Esophagus (tissue), 2 donors: ENCODE results near the gene FAM184A. TPM values are rescaled to one million over a fixed set of nuclear protein-coding genes. Genes with fewer than 3 reads are reported as not detected.
A peak's percentile ranks its signal among the peaks of the same experiment; 100 is the strongest.

ENCODE experiments used
- H3K27ac ChIP-seq, 2 donors: one replicate each; pipeline ENCODE4 v1.5.1; 2013; ENCODE audit warnings: low read depth in 2 of 2, mild to moderate bottlenecking in 2 of 2, inconsistent platforms in 1 of 2, low read length in 1 of 2, moderate library complexity in 1 of 2
- H3K27me3 ChIP-seq, 2 donors: one replicate each; pipeline ENCODE4 v1.6.1; 2013; ENCODE audit warnings: low read length in 2 of 2, control low read depth in 1 of 2, mild to moderate bottlenecking in 1 of 2; ENCODE audit not compliant: insufficient read depth in 2 of 2, control insufficient read depth in 1 of 2
- H3K36me3 ChIP-seq, 2 donors: one replicate each; pipeline ENCODE4 v1.6.1; 2013; ENCODE audit warnings: low read length in 1 of 2; ENCODE audit not compliant: control insufficient read depth in 2 of 2, insufficient read depth in 2 of 2
- H3K4me1 ChIP-seq, 2 donors: one replicate each; pipeline ENCODE4 v1.6.1; 2013; ENCODE audit warnings: low read length in 1 of 2; ENCODE audit not compliant: control insufficient read depth in 2 of 2, insufficient read depth in 2 of 2
- H3K4me3 ChIP-seq, 2 donors: one replicate each; pipeline ENCODE4 v1.5.1; 2013; ENCODE audit warnings: low read length in 2 of 2, mild to moderate bottlenecking in 2 of 2, low read depth in 1 of 2, moderate library complexity in 1 of 2
- H3K9me3 ChIP-seq, 2 donors: one replicate each; pipeline ENCODE4 v1.6.1; 2013; ENCODE audit warnings: mild to moderate bottlenecking in 2 of 2, low read depth in 1 of 2, low read length in 1 of 2, moderate library complexity in 1 of 2; ENCODE audit not compliant: control insufficient read depth in 2 of 2, insufficient read depth in 1 of 2
- WGBS, 2 donors: extraction: QIAGEN DNeasy Blood & Tissue Kit; methylation state at CpG; one replicate each; pipeline ENCODE4 v1.1.7; 2013; 5-methylcytosine and 5-hydroxymethylcytosine counted together
- polyA plus RNA-seq, 2 donors: library from polyadenylated mRNA; stranded (reverse); fragments of 200-250 nt; gene quantifications; one replicate each; pipeline ENCODE4 v1.2.3, GENCODE V29; 2013
- donor health status: healthy with polysubstance abuse.
- donor health status: Bipolar disorder and iron deficiency.

Gene FAM184A
- polyA plus RNA-seq, 2 donors: 0.73 to 1.1 TPM

- Histone ChIP-seq H3K9me3 (no peaks in the 10 kb centered on the region), H3K36me3 (no peaks in the 10 kb centered on the region), H3K4me3 (no peak overlapping the region), H3K27me3 (no peaks in the 10 kb centered on the region), H3K4me1 (no peaks in the 10 kb centered on the region), H3K27ac (no peak overlapping the region)
Measured at GRCh38 chr6:118963003-118963402, 115.5 kb downstream of the FAM184A start.

DNA sequence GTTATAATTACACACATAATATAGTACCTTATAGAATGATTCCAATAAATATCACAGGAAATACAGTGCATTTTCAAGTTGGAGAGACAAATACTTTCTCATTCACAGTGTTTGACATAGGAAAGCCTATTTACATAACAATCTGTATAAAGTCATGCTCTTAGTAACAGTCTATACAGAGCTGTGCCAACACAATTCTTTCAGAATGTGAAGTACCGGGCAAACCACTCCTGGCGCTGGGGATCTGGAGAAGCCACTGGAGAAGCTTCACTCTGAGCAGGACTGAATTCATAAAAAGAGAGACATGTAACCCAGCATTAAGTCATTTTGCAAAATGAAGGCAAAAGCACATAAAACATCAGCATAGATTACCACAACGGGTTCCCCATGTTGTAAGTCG lies 118.6 kb downstream of the FAM184A start:
- Histone ChIP-seq H3K9me3 (no peaks in the 10 kb centered on the region), H3K4me3 (no peak overlapping the region), H3K4me1 (no peaks in the 10 kb centered on the region), H3K27ac (no peak overlapping the region), H3K27me3 (no peaks in the 10 kb centered on the region), H3K36me3 (no peaks in the 10 kb centered on the region)
- 84 to 88% methylated on average over 4 of the region's 4 CpGs for WGBS, 2 donors

- H3K4me3 ChIP-seq: no peak overlapping the region
- H3K9me3 ChIP-seq: no peaks in the 10 kb centered on the region
- H3K27me3 ChIP-seq: no peaks in the 10 kb centered on the region
- no peaks in the 10 kb centered on the region for H3K36me3 ChIP-seq
- H3K27ac ChIP-seq: no peak overlapping the region
- WGBS, 2 donors: 56 to 88% methylated on average over 2 of the region's 2 CpGs
- H3K4me1 ChIP-seq: no peaks in the 10 kb centered on the region
Measured at GRCh38 chr6:118953391-118953790, 125.1 kb downstream of the FAM184A start.

DNA sequence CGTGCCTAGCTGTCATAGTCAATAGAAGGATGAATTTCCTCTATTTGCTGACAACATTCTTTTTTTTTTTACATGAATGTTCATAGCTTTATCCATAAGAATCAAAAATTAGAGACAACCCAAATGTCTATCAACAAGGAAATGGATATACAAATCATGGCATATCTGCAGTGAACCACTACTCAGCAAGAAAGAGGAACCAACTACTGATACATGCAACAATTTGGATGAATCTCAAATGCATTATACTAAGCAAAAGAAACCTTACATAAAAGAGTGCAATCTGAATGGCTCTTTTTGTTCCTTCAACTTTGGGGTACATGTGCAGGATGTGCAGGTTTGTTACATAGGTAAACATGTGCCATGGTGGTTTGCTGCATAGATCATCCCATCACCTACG lies 125.8 kb downstream of the FAM184A start:
- WGBS, 2 donors: 96 to 100% methylated on average over 2 of the region's 2 CpGs
- Histone ChIP-seq H3K4me3 (no peak overlapping the region), H3K4me1 (no peaks in the 10 kb centered on the region), H3K27ac (no peak overlapping the region), H3K27me3 (no peaks in the 10 kb centered on the region), H3K9me3 (no peaks in the 10 kb centered on the region), H3K36me3 (no peaks in the 10 kb centered on the region)

DNA sequence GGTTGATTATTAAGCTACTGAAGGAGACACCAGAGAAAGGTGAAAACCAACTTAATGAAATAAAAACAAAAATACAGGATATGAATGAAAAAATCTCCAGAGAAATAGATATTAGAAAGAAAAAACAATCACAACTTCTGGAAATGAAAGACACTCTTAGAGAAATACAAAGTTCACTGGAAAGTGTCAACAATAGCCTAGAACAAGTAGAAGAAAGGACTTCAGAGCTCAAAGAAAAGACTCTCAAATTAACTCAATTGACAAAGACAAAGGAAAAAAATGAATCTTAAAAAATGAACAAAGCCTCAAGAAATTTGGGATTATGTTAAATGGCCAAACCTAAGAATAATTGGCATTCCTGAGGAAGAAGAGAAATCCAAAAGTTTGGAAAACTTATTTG lies 133.2 kb downstream of the FAM184A start:
- H3K27me3 ChIP-seq: no peaks in the 10 kb centered on the region
- no peak overlapping the region for H3K4me3 ChIP-seq
- peaks cover 0 to 2% of the 10 kb centered on the region in 2 donors for H3K9me3 ChIP-seq
- H3K4me1 ChIP-seq: no peaks in the 10 kb centered on the region
- H3K36me3 ChIP-seq: no peaks in the 10 kb centered on the region
- H3K27ac ChIP-seq: no peak overlapping the region

GRCh38 chr6:118940770-118941169 lies 137.7 kb downstream of the FAM184A start:
- Histone ChIP-seq H3K27ac (no peak overlapping the region), H3K4me3 (no peak overlapping the region), H3K9me3 (no peaks in the 10 kb centered on the region), H3K27me3 (no peaks in the 10 kb centered on the region), H3K4me1 (no peaks in the 10 kb centered on the region), H3K36me3 (no peaks in the 10 kb centered on the region)
- 62 to 71% methylated on average over 2 of the region's 2 CpGs for WGBS, 2 donors

GRCh38 chr6:118939683-118940082 lies 138.8 kb downstream of the FAM184A start:
- Histone ChIP-seq H3K9me3 (no peaks in the 10 kb centered on the region), H3K36me3 (no peaks in the 10 kb centered on the region), H3K4me3 (no peak overlapping the region), H3K27ac (no peak overlapping the region), H3K27me3 (no peaks in the 10 kb centered on the region), H3K4me1 (no peaks in the 10 kb centered on the region)
- WGBS, 2 donors: 94 to 100% methylated on average over 1 of the region's 1 CpG

GRCh38 chr6:118935978-118936703 lies 142.3 kb downstream of the FAM184A start:
- Histone ChIP-seq H3K9me3 (no peaks in the 10 kb centered on the region), H3K27ac (no peak overlapping the region), H3K4me3 (no peak overlapping the region), H3K36me3 (no peaks in the 10 kb centered on the region), H3K27me3 (no peaks in the 10 kb centered on the region), H3K4me1 (no peaks in the 10 kb centered on the region)
- 70 to 75% methylated on average over 3 of the region's 3 CpGs for WGBS, 2 donors

DNA sequence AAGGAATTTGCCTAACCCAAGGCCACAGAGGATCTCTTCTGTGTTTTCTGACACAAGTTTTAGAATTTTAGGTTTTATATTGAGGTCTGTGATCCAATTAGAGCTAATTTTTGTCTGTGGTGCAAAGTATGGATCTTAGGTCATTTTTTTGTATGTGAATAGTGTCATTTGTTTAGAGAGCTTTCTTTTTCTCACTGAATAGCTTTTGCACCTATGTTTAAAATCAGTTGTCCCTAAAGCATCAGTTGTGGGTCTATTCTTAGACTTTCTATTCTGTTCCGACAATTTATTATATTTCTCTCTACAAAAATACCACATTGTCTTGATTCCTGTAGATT lies 143.2 kb downstream of the FAM184A start:
- Histone ChIP-seq H3K36me3 (no peaks in the 10 kb centered on the region), H3K9me3 (no peaks in the 10 kb centered on the region), H3K4me3 (peak overlapping the region; percentile 72 to 87), H3K4me1 (no peaks in the 10 kb centered on the region), H3K27ac (peak overlapping the region; percentile 92 to 93), H3K27me3 (no peaks in the 10 kb centered on the region)
- WGBS, 2 donors: 28 to 34% methylated on average over 1 of the region's 1 CpG

DNA sequence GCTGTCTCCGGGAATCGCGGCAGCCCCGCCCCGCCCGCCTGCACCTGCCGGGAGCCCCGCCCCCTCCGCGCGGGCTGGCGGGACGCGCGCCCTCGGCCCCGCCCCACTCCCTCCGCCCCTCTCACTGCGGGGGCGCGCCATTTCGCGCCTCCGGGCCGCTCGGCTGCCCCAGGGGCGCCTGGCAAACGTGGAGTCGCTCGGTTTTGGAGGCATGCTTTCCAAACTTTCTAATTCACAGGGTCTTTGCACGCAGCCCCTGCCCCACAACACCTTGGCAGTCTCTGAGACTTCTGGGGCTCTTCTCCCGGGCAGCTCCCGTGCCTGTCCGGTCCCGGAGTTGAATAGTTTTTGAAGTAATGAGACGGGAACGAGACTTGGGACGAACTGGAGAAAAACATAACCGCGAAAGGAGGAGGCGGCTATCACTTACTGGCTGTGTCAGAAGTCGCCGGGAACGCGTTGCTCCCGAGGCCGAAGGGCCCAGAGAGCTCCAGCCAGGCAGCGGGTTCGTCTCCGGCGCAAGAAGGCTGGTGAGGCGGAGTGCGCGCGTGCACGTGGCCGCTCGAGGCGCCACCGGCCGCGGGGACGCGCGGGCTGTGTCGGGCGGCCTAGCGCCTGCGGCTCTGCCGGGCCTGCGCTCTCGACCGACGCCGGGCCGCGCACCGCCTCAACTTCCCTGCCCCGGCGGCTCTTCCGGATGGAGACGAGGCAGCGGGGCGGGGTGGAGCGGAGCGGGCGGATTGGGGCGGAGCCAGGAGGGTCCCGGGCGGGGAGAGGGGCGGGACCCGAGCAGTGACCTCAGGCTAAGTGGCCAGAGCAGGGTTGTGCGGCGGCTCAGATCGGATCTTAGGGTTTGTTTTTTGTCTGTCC lies 143.8 kb downstream of the FAM184A start, which contains the start of gene MCM9:
MCM9 (minus strand) TSS at position 699 of the 870 bp plus-strand sequence. CDS start 3,436 bp downstream, outside the sequence.
- H3K4me3 ChIP-seq: peak within 1 kb of the TSS; percentile 72 to 87
- H3K27ac ChIP-seq: peak within 1 kb of the TSS; percentile 92 to 93
- H3K4me1 ChIP-seq: no peaks in the 10 kb centered on the region
- H3K9me3 ChIP-seq: no peaks in the 10 kb centered on the region
- H3K27me3 ChIP-seq: no peaks in the 10 kb centered on the region
- no peaks in the 10 kb centered on the region for H3K36me3 ChIP-seq
- WGBS, 2 donors: 1% methylated on average over 85 to 95 of the region's 95 CpGs
